ENCODE measurements around the gene COL5A1. TPM values are rescaled to one million over a fixed set of nuclear protein-coding genes. Genes with fewer than 3 reads are reported as not detected.

The COL5A1 gene
- polyA plus RNA-seq, 1 donor (not counting 4 experiments of a cell fraction or from before 2014, with no cell fraction given): 3.1 TPM

DNA sequence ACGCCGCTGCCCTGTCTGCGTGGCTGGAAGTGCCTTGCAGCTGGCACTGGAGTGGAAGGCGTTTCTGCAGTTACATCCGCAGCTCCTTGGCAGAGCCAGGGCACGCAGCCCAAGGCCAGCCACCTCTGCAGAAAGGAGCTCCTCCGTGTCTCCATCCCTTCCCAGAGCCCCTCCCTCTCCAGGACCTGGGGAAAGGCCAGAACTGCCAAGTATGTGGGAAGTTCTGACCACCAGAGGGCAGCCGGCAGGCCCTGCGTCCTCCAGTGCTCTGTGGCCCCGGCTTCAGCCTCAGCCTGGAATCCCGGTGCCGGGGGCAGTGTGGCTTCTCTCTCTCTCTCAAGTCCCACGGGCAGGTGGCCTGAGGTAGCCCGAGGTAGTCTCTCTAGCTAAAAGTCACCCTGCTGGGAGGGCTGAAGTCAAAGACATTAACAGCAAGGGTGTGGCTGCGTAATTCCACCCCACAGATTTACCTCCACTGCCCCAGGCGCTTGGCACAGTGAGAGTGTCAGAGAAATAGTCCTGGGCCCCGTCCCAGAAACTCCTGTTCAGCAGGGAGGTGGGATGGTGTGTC lies 137.3 kb downstream of the COL5A1 start:
- Histone ChIP-seq H3K9ac (ENCODE audit: control insufficient read depth, extremely low read depth, insufficient read depth, low read length) (no peak overlapping the region), H3K27me3 (ENCODE audit: control insufficient read depth, extremely low read depth, insufficient read depth, low read length) (peaks cover 42% of the 10 kb centered on the region), H3K4me3 (ENCODE audit: control insufficient read depth in 2 of 3, extremely low read depth in 1 of 3, insufficient read depth in 2 of 3, low read depth in 1 of 3, low read length in 3 of 3) (no peak overlapping the region), H3K36me3 (ENCODE audit: control insufficient read depth in 2 of 2, extremely low read depth in 1 of 2, insufficient read depth in 2 of 2, low read length in 2 of 2) (no peaks in the 10 kb centered on the region), H3K9me1 (ENCODE audit: control insufficient read depth, extremely low read depth, insufficient read depth, low read length) (no peaks in the 10 kb centered on the region), H2AFZ (ENCODE audit: control insufficient read depth, low read length) (no peak overlapping the region), H3K27ac (ENCODE audit: control insufficient read depth, insufficient read depth, low read length) (no peak overlapping the region), H3K4me2 (ENCODE audit: control insufficient read depth, extremely low read depth, insufficient read depth, low read depth, low read length) (peak overlapping the region; percentile 13), H3K79me2 (ENCODE audit: control insufficient read depth, insufficient read depth, low read length) (no peaks in the 10 kb centered on the region), H4K20me1 (ENCODE audit: control insufficient read depth, extremely low read depth, insufficient read depth, low read length) (no peaks in the 10 kb centered on the region), H3K9me3 (ENCODE audit: control insufficient read depth, low read depth, low read length) (no peaks in the 10 kb centered on the region), H3K4me1 (ENCODE audit: control insufficient read depth, extremely low read depth, insufficient read depth, low read length) (peaks cover 18% of the 10 kb centered on the region)
- TF ChIP-seq EZH2 (IDR thresholded peaks at IDR 0.05; ENCODE audit: low read length) (no peak), CTCF (optimal IDR thresholded peaks at IDR 0.05 in 1 of 3, IDR thresholded peaks at IDR 0.05 in 1 of 3, conservative IDR thresholded peaks at IDR 0.05 in 1 of 3; ENCODE audit: extremely low read depth in 1 of 3, insufficient read depth in 2 of 3, low read length in 3 of 3) (peak; percentile 68 to 81 (median 71))
- FAIRE-seq (peak; percentile 5), DNase-seq (ENCODE audit: low read depth, low spot score) (no peak)
- dilution Hi-C loops (cut with MboI; ENCODE audit: extremely low pct_ligation_motif_present, low sequenced_read_pairs): no loop called here

GRCh38 chr9:134779640-134780039 lies 138.0 kb downstream of the COL5A1 start:
- no peak overlapping the region for H3K9ac ChIP-seq (ENCODE audit: control insufficient read depth, extremely low read depth, insufficient read depth, low read length)
- peaks cover 18% of the 10 kb centered on the region for H3K4me1 ChIP-seq (ENCODE audit: control insufficient read depth, extremely low read depth, insufficient read depth, low read length)
- peaks cover 39% of the 10 kb centered on the region for H3K27me3 ChIP-seq (ENCODE audit: control insufficient read depth, extremely low read depth, insufficient read depth, low read length)
- no peak for TF ChIP-seq CTCF (optimal IDR thresholded peaks at IDR 0.05 in 1 of 3, IDR thresholded peaks at IDR 0.05 in 1 of 3, conservative IDR thresholded peaks at IDR 0.05 in 1 of 3; ENCODE audit: extremely low read depth in 1 of 3, insufficient read depth in 2 of 3, low read length in 3 of 3)
- no peak for TF ChIP-seq EZH2 (IDR thresholded peaks at IDR 0.05; ENCODE audit: low read length)
- H4K20me1 ChIP-seq (ENCODE audit: control insufficient read depth, extremely low read depth, insufficient read depth, low read length): no peaks in the 10 kb centered on the region
- DNase-seq (ENCODE audit: low read depth, low spot score) (no peak), FAIRE-seq (no peak)
- no peak overlapping the region for H3K4me2 ChIP-seq (ENCODE audit: control insufficient read depth, extremely low read depth, insufficient read depth, low read depth, low read length)
- no peaks in the 10 kb centered on the region for H3K9me1 ChIP-seq (ENCODE audit: control insufficient read depth, extremely low read depth, insufficient read depth, low read length)
- H2AFZ ChIP-seq (ENCODE audit: control insufficient read depth, low read length): no peak overlapping the region
- no peaks in the 10 kb centered on the region for H3K79me2 ChIP-seq (ENCODE audit: control insufficient read depth, insufficient read depth, low read length)
- no peaks in the 10 kb centered on the region for H3K36me3 ChIP-seq (ENCODE audit: control insufficient read depth in 2 of 2, extremely low read depth in 1 of 2, insufficient read depth in 2 of 2, low read length in 2 of 2)
- dilution Hi-C loops (cut with MboI; ENCODE audit: extremely low pct_ligation_motif_present, low sequenced_read_pairs): no loop called here
- H3K9me3 ChIP-seq (ENCODE audit: control insufficient read depth, low read depth, low read length): no peaks in the 10 kb centered on the region
- H3K4me3 ChIP-seq (ENCODE audit: control insufficient read depth in 2 of 3, extremely low read depth in 1 of 3, insufficient read depth in 2 of 3, low read depth in 1 of 3, low read length in 3 of 3): no peak overlapping the region
- no peak overlapping the region for H3K27ac ChIP-seq (ENCODE audit: control insufficient read depth, insufficient read depth, low read length)
